HG03175 (cell line): ENCODE measurements around the gene SLC1A3.

ENCODE experiments used
- ATAC-seq: cut with Tn5 transposase; IDR thresholded peaks from one replicate; pipeline ENCODE4 v1.9.1; 2021; ENCODE audit warnings: mild to moderate bottlenecking, moderate library complexity; ENCODE audit not compliant: unreplicated experiment

Gene SLC1A3

GRCh38 chr5:36599986-36600779 is 6.2 kb upstream of the SLC1A3 start:
- no peak for ATAC-seq

DNA sequence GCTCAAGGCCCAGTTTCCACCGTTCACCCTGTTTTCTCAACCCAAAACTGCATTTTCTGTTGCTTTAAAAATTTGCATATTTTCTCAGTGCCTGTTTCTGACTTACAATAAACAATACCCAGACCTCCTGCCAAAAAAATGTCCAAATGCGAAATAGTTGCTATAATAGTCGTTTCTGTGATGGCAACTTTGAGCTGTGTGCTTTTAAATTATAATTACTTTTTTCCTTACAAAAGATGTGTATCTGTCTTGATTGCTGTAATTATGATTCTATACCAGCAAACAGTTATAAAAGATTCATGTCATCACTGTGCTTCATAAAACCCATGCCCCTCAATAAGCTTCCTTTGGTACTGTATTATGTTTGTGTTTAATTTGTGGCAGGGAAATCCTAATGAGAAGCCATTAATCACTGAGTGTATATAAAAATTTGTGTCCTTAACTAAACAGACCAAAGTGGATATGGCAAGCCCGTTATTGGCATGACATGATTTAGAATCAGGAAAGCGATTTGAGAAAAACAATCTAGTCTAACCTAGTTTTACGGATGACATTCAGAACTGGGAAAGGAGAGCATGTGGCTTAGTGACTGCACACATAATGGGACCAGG is 5.4 kb upstream of the SLC1A3 start:
- no peak for ATAC-seq

GRCh38 chr5:36602704-36603321 is 3.6 kb upstream of the SLC1A3 start:
- ATAC-seq, result no peak

- no peak for ATAC-seq
These were observed 1.2 kb upstream of the SLC1A3 start for GRCh38 chr5:36605241-36605640.

- ATAC-seq, result no peak
These were observed 374 bp upstream of the SLC1A3 start for GRCh38 chr5:36606036-36606427.

DNA sequence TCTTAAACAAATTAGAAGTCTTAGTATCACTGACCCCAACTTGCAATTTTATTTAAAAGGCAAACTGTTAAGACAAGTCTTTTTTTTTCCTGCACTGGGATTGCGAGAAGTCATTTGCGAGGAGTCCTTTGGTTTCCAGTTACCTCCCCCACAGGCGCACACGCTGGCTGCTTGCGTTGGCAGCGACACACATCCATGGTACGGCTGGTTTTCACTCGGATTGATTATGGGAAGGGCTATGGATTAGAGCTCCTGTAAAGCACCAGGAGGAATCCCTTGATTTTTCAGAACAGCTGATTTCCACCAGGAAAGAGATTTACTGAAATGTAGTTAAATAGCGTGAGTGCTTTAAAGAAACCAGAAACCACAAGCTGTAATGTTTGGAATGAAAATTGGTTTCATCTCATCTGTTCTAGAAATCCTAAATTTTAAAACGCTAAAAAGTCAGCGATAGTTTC is 737 bp downstream of the SLC1A3 start:
- no peak for ATAC-seq

- no peak for ATAC-seq
These were observed 1.7 kb downstream of the SLC1A3 start for GRCh38 chr5:36607838-36608783.

DNA sequence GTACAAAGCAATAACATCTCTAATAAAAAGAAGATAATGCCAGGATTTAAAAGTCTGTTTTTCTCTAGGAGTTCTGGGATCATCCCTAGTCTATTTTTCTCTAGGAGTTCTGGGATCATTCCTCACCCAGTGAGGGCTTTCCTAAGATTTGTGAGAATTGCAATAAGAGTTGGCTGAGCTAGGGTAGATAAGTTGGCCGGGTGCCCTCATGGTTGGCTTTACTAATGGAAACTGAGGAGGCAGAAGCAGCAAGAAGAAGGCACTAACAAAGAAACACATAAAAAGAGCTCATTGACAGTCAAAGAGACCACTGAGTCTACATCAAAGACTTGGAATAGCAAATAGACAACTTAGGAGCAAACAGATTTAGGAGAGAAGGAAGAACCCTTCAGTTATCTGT is 4.2 kb downstream of the SLC1A3 start:
- ATAC-seq, result no peak

DNA sequence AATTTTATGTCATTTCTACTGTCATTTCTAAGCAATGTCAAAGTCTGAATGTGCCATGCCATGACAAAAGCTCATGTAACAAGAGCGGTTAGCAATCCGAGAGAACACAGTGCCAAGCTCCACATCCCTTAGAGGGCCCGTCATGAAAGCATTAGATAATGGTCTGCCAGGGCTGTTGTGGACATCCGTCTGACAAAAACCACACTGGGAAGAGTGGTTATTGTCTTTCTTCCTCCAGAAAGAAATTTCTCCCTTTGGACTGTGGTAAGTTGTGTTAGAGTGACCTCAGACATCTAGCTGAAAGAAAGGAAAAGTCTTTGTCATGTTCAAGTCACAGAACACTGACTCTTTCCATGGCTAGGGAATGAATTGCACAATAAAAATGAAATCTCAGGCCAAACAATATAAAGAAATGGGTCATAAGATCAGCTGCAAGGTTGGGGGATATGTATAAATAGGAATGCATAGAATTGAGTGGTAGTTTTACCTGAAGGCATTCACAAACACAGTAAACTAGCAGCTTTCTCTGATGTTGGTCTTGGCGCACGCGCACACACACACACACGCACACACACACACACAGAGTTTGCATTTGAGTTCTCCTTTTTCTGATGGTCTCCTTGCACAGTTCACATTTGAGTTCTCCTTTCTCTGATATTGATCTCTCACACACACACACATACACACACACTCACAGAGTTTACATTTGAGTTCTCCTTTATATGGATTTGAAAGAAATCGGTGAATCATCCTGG is 5.3 kb downstream of the SLC1A3 start:
- ATAC-seq, result no peak

DNA sequence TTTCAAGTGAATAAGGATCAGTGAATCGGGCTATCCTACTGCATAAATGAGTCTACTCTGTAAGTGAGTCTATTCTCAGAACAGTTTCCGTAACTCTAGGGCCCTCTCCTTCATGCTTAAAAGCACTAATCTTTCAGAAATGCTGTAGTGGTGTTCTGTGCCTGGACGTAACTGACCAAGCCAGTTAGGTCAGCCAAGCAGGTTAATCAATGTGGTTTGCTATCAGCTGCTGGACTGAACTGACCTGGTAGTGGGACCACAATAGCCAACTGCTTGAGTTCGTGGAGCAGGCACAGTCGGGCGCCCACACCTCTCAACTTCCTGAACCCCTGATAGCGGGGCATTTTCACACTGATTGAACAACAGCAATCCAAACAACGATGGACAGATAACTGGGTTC is 6.8 kb downstream of the SLC1A3 start:
- ATAC-seq, result no peak

- no peak for ATAC-seq
These were observed 7.6 kb downstream of the SLC1A3 start for GRCh38 chr5:36613771-36614656.

GRCh38 chr5:36614657-36615308 is 8.4 kb downstream of the SLC1A3 start:
- no peak for ATAC-seq

GRCh38 chr5:36619012-36619635 is 12.7 kb downstream of the SLC1A3 start:
- ATAC-seq, result no peak

DNA sequence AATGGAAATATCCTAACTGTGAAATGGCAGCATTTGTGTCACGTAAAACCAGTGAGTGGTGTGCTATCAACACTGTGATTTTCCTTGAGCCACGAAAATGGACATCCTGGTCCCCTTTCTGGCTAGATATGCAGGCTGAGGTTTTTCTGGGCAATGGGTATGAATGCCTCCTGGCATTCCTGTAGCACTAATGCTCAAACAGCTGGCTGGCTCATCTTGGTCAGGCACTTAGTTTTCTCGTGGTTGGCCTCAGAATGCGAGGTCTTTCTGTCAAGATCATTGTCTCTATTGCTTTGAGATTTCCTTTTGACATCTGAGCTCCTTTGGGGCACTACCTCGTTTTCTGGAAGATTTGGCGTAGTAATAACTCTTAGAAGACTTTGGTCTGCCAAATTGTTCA is 15.6 kb downstream of the SLC1A3 start:
- ATAC-seq, result no peak

DNA sequence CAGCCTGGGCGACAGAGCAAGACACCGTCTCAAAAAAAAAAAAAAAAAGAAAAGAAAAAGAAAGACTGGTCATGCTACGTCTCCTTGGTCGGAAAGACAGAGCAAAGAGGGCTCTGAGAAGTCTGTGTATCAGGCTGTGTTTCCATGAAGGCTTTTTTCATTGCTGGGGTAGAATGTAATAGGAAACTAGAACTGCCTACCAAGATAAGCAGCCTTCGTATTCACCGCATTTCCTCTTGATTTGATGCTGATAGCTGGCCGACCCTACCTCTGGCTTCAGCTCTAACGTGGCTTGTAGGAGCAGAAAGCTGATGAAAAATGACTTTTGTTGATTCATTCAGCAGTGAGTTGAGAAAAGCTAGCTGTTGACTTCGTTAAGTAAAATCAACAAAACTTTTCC is 17.4 kb downstream of the SLC1A3 start:
- no peak for ATAC-seq

DNA sequence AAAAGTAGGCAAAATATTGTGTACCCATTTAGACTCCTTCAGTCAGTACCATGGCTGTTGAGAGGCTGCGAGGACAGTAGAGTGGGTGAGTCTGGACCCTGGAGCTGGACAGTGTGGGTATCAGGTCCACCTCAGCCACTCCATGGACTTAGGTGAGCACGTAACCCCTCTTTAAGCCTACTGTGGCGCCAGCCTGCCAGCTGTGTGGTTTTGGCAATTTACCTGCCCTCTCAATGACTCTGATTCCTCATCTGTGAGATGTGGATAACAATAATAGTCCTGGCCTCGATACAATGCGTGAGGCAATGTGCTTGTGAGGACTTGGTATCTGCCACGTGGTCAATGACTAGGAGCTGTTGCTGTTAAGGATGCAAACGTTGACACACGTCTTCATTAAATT is 17.9 kb downstream of the SLC1A3 start:
- no peak for ATAC-seq

GRCh38 chr5:36628695-36629094 is 22.3 kb downstream of the SLC1A3 start:
- no peak for ATAC-seq

DNA sequence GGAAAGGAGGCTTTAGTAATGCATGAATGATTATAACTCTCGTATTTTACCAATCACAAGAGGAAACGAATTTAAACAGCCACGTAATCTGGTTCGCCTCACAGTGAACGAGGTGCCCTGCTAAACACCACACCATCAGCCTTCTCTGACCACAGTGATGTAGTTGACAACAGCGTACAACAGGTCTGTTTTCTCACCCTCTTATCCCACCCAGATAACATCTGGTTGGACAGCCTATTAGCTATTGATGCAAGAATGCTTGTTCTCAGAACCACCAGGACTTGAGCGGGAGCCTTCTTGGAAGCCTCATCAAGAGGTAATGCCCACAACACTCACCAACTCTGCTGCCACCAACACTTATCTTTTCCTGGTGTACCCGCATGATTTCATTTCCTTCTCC is 23.3 kb downstream of the SLC1A3 start:
- ATAC-seq, result no peak
